Transverse colon (tissue), 4 donors: ENCODE results near the gene TARBP2.

ENCODE experiments used
- EP300 ChIP-seq: sonication (generic); formaldehyde crosslinking; IDR thresholded peaks from one replicate; pipeline ENCODE4 v1.6.1; 2017; ENCODE audit warnings: antibody characterized with exemption, low read depth
- POLR2A ChIP-seq: fragments of 450-650 bp; IDR thresholded peaks from one replicate; pipeline ENCODE4 v1.6.1; 2016; ENCODE audit warnings: antibody characterized with exemption, mild to moderate bottlenecking, moderate library complexity
- POLR2AphosphoS5 ChIP-seq, 3 donors: sonication (generic); formaldehyde crosslinking; IDR thresholded peaks; one replicate each; pipeline ENCODE4 v1.6.1; 2016; ENCODE audit warnings: antibody characterized with exemption in 3 of 3
- TF ChIP-seq, protein P1 (sequence below), 5 experiments: fragments of 200-600 bp in 3 of 5; fragments of 450-650 bp in 2 of 5; sonication (generic) in 3 of 5; IDR thresholded peaks; 1 replicate in 2 of 5; 2 replicates in 3 of 5; pipeline ENCODE4 v1.5.1; 2016 to 2017; ENCODE audit warnings: antibody characterized with exemption in 5 of 5, inconsistent platforms in 3 of 5, mild to moderate bottlenecking in 2 of 5, moderate library complexity in 1 of 5

DNA sequence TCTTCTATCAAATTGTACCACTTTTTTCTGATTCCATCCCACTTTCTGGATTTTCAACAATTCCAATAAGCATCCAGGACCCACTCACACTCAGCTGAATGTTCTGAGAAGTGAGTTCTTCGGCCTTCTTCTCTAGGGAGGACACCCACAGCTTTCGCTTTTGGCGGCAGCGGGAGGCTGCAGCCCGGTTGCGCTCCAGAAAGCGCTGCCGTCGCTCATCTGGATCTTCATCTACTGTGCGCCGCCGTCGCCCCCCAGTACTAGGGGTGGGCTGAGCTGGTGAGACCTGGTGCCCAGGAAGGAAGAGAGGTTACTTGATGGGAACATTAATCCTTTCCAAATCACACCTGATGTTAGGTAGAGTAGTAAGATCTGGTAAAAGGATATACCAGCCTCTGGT, 23.4 kb downstream of the TARBP2 start:
- TF ChIP-seq, protein P1, sequence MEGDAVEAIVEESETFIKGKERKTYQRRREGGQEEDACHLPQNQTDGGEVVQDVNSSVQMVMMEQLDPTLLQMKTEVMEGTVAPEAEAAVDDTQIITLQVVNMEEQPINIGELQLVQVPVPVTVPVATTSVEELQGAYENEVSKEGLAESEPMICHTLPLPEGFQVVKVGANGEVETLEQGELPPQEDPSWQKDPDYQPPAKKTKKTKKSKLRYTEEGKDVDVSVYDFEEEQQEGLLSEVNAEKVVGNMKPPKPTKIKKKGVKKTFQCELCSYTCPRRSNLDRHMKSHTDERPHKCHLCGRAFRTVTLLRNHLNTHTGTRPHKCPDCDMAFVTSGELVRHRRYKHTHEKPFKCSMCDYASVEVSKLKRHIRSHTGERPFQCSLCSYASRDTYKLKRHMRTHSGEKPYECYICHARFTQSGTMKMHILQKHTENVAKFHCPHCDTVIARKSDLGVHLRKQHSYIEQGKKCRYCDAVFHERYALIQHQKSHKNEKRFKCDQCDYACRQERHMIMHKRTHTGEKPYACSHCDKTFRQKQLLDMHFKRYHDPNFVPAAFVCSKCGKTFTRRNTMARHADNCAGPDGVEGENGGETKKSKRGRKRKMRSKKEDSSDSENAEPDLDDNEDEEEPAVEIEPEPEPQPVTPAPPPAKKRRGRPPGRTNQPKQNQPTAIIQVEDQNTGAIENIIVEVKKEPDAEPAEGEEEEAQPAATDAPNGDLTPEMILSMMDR (IDR thresholded peaks at IDR 0.05): no peak
- TF ChIP-seq POLR2A: no peak
- TF ChIP-seq POLR2AphosphoS5 (IDR thresholded peaks at IDR 0.05): no peak
- TF ChIP-seq EP300: no peak
